Body of pancreas (tissue), 4 donors: ENCODE results near the gene FURIN. TPM values are rescaled to one million over a fixed set of nuclear protein-coding genes. Genes with fewer than 3 reads are reported as not detected.
A peak's percentile ranks its signal among the peaks of the same experiment; 100 is the strongest.

Source experiments
- ATAC-seq: fragments of 150-250 bp; one replicate; pipeline ENCODE4 v1.9.1; 2016
- DNase-seq, 4 donors: peaks; one replicate each; pipeline ENCODE4 v3.0.0-alpha.2; 2019
- H3K27ac ChIP-seq, 4 donors: fragments of 200-600 bp; sonication (generic); 1 replicate in 3 of 4; 2 replicates in 1 of 4; pipeline versions ENCODE4 v1.5.1 to v1.6.1; 2016 to 2019; ENCODE audit warnings: mild to moderate bottlenecking in 1 of 4, mixed read lengths in 1 of 4, moderate library complexity in 1 of 4
- H3K27me3 ChIP-seq, 2 donors: fragments of 200-600 bp; sonication (generic); one replicate each; pipeline ENCODE4 v1.6.0; 2016; ENCODE audit warnings: mild to moderate bottlenecking in 1 of 2
- H3K36me3 ChIP-seq, 2 donors: fragments of 200-600 bp; sonication (generic); replicated peaks in 1 of 2; 2 replicates each; pipeline ENCODE4 v1.5.1; 2016; ENCODE audit warnings: low read depth in 2 of 2; ENCODE audit not compliant: insufficient read depth in 1 of 2
- H3K4me1 ChIP-seq: fragments of 200-600 bp; sonication (generic); one replicate; pipeline ENCODE4 v1.6.0; 2016
- H3K4me3 ChIP-seq, 2 donors: fragments of 200-600 bp; sonication (generic); 1 replicate in 1 of 2; 2 replicates in 1 of 2; pipeline ENCODE4 v1.5.1; 2016 to 2019
- H3K9me3 ChIP-seq, 3 donors: fragments of 200-600 bp; sonication (generic); 1 replicate in 2 of 3; 2 replicates in 1 of 3; pipeline ENCODE4 v1.5.1; 2016
- POLR2A ChIP-seq, 3 donors: fragments of 450-650 bp; IDR thresholded peaks; one replicate each; pipeline ENCODE4 v1.6.1; 2016; ENCODE audit warnings: antibody characterized with exemption in 3 of 3, mild to moderate bottlenecking in 2 of 3
- WGBS, 2 donors: methylation state at CpG; one replicate each; pipeline ENCODE4 v1.1.5; 2017; 5-methylcytosine and 5-hydroxymethylcytosine counted together
- intact Hi-C: fragments of 100-400 bp; cut with DNase I; formaldehyde crosslinking; loops from one replicate; pipeline ENCODE4 v1.15.1; 2023
- total RNA-seq, 2 donors: library from RNA; depleted of rRNA; stranded (reverse); fragments of >200 nt; gene quantifications; one replicate each; pipeline ENCODE4 v1.1.0, GENCODE V29; 2016
- TF ChIP-seq, protein P1 (sequence below), 7 experiments: fragments of 450-650 bp in 4 of 7; fragments of 200-600 bp in 3 of 7; sonication (generic) in 3 of 7; IDR thresholded peaks; one replicate each; pipeline ENCODE4 v1.5.1; 2016 to 2019; ENCODE audit warnings: antibody characterized with exemption in 7 of 7

FURIN gene
- total RNA-seq, 2 donors from 2014 or later, result 88.0 to 112 TPM

DNA sequence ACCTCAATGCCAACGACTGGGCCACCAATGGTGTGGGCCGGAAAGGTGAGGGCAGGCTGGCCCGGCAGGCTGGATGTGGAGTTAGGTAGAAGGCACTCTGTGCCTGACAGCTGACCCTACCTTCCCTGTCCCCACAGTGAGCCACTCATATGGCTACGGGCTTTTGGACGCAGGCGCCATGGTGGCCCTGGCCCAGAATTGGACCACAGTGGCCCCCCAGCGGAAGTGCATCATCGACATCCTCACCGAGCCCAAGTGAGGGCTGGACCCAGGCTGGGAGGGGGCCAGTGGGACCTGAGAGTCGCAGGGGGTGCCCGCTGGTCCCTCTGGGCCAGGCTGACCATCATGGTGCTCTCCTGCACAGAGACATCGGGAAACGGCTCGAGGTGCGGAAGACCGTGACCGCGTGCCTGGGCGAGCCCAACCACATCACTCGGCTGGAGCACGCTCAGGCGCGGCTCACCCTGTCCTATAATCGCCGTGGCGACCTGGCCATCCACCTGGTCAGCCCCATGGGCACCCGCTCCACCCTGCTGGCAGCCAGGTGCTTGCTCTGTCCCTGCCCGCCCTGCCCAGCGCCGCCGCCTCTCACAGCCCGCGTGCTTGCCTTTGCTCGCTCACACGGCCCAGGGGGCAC lies 11.5 kb downstream of the FURIN start:
- peaks cover 14 to 38% of the 10 kb centered on the region in 2 donors for H3K36me3 ChIP-seq
- intact Hi-C loops, result loop anchor here (10.0 kb wide), 1 partner anchor 165 kb away; the partner anchor contains the start of gene BLM
- DNase-seq, result no peak
- no peak for ATAC-seq
- no peak overlapping the region for H3K4me3 ChIP-seq
- H3K27ac ChIP-seq, result no peak overlapping the region
- WGBS, 2 donors, result 92 to 93% methylated on average over 23 to 34 of the region's 35 CpGs
- TF ChIP-seq, protein P1, sequence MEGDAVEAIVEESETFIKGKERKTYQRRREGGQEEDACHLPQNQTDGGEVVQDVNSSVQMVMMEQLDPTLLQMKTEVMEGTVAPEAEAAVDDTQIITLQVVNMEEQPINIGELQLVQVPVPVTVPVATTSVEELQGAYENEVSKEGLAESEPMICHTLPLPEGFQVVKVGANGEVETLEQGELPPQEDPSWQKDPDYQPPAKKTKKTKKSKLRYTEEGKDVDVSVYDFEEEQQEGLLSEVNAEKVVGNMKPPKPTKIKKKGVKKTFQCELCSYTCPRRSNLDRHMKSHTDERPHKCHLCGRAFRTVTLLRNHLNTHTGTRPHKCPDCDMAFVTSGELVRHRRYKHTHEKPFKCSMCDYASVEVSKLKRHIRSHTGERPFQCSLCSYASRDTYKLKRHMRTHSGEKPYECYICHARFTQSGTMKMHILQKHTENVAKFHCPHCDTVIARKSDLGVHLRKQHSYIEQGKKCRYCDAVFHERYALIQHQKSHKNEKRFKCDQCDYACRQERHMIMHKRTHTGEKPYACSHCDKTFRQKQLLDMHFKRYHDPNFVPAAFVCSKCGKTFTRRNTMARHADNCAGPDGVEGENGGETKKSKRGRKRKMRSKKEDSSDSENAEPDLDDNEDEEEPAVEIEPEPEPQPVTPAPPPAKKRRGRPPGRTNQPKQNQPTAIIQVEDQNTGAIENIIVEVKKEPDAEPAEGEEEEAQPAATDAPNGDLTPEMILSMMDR (IDR thresholded peaks at IDR 0.05), result no peak
- no peak for TF ChIP-seq POLR2A (IDR thresholded peaks at IDR 0.05)
- H3K27me3 ChIP-seq, result no peaks in the 10 kb centered on the region
- no peaks in the 10 kb centered on the region for H3K9me3 ChIP-seq
- H3K4me1 ChIP-seq, result peaks cover 43% of the 10 kb centered on the region

DNA sequence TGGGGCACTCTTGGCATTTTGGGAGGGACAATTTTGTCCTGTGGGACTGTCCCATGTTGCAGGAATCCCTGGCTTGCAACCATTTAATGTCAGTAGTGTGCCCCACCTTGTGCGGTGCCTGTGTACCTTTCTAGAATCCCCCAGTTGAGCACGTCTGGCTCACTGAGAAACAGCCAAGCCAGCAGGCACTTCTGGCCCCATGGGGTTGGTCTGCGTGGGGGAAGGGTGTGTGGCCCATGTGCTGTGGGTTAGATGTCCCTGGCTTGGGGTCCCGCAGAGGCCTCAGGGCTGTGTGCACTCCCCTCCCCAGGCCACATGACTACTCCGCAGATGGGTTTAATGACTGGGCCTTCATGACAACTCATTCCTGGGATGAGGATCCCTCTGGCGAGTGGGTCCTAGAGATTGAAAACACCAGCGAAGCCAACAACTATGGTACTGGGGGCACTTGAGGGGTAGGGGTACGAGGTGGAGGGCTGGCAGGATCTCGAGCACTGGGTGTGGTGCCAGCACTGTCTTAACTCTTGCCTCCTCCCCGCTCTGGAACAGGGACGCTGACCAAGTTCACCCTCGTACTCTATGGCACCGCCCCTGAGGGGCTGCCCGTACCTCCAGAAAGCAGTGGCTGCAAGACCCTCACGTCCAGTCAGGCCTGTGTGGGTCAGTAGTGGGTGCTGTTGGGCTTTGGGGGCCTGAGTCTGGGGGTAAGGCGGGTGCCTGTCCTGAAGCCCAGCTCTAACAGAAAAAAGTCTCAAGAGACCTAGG lies 12.2 kb downstream of the FURIN start:
- Histone ChIP-seq H3K9me3 (no peaks in the 10 kb centered on the region), H3K36me3 (peaks cover 14 to 38% of the 10 kb centered on the region in 2 donors), H3K4me3 (no peak overlapping the region), H3K4me1 (peaks cover 43% of the 10 kb centered on the region), H3K27ac (no peak overlapping the region), H3K27me3 (no peaks in the 10 kb centered on the region)
- 78 to 87% methylated on average over 4 to 16 of the region's 16 CpGs for WGBS, 2 donors
- DNase-seq (no peak), ATAC-seq (no peak)
- TF ChIP-seq, protein P1 (IDR thresholded peaks at IDR 0.05), result no peak
- TF ChIP-seq POLR2A (IDR thresholded peaks at IDR 0.05), result no peak
- intact Hi-C loops, result loop anchor here (10.0 kb wide), 1 partner anchor 166 kb away; the partner anchor contains the start of gene BLM

DNA sequence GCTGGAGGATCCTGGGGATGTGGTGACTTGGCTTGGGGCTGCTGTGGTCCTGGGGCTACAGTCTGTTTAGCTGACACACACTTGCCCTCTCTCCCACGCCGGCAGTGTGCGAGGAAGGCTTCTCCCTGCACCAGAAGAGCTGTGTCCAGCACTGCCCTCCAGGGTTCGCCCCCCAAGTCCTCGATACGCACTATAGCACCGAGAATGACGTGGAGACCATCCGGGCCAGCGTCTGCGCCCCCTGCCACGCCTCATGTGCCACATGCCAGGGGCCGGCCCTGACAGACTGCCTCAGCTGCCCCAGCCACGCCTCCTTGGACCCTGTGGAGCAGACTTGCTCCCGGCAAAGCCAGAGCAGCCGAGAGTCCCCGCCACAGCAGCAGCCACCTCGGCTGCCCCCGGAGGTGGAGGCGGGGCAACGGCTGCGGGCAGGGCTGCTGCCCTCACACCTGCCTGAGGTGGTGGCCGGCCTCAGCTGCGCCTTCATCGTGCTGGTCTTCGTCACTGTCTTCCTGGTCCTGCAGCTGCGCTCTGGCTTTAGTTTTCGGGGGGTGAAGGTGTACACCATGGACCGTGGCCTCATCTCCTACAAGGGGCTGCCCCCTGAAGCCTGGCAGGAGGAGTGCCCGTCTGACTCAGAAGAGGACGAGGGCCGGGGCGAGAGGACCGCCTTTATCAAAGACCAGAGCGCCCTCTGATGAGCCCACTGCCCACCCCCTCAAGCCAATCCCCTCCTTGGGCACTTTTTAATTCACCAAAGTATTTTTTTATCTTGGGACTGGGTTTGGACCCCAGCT lies 13.0 kb downstream of the FURIN start:
- H3K36me3 ChIP-seq, result peaks cover 12 to 35% of the 10 kb centered on the region in 2 donors
- peak overlapping the region in 1 of 4 donors; percentile 80 for H3K27ac ChIP-seq
- WGBS, 2 donors, result 83 to 92% methylated on average over 16 to 34 of the region's 35 CpGs
- no peak overlapping the region for H3K4me3 ChIP-seq
- intact Hi-C loops, result loop anchor here (10.0 kb wide), 1 partner anchor 167 kb away; the partner anchor contains the start of gene BLM
- DNase-seq (no peak), ATAC-seq (no peak)
- H3K27me3 ChIP-seq, result no peaks in the 10 kb centered on the region
- H3K9me3 ChIP-seq, result no peaks in the 10 kb centered on the region
- peaks cover 47% of the 10 kb centered on the region for H3K4me1 ChIP-seq
- TF ChIP-seq, protein P1 (IDR thresholded peaks at IDR 0.05), result no peak
- no peak for TF ChIP-seq POLR2A (IDR thresholded peaks at IDR 0.05)

DNA sequence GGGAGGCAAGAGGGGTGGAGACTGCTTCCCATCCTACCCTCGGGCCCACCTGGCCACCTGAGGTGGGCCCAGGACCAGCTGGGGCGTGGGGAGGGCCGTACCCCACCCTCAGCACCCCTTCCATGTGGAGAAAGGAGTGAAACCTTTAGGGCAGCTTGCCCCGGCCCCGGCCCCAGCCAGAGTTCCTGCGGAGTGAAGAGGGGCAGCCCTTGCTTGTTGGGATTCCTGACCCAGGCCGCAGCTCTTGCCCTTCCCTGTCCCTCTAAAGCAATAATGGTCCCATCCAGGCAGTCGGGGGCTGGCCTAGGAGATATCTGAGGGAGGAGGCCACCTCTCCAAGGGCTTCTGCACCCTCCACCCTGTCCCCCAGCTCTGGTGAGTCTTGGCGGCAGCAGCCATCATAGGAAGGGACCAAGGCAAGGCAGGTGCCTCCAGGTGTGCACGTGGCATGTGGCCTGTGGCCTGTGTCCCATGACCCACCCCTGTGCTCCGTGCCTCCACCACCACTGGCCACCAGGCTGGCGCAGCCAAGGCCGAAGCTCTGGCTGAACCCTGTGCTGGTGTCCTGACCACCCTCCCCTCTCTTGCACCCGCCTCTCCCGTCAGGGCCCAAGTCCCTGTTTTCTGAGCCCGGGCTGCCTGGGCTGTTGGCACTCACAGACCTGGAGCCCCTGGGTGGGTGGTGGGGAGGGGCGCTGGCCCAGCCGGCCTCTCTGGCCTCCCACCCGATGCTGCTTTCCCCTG lies 13.8 kb downstream of the FURIN start:
- H3K4me1 ChIP-seq, result peaks cover 47% of the 10 kb centered on the region
- no peak overlapping the region for H3K4me3 ChIP-seq
- no peaks in the 10 kb centered on the region for H3K27me3 ChIP-seq
- DNase-seq (peak in 1 of 4 donors; percentile 25), ATAC-seq (no peak)
- H3K9me3 ChIP-seq, result no peaks in the 10 kb centered on the region
- WGBS, 2 donors, result 70 to 71% methylated on average over 5 to 18 of the region's 19 CpGs
- H3K36me3 ChIP-seq, result peaks cover 4 to 31% of the 10 kb centered on the region in 2 donors
- no peak for TF ChIP-seq POLR2A (IDR thresholded peaks at IDR 0.05)
- TF ChIP-seq, protein P1 (IDR thresholded peaks at IDR 0.05), result no peak
- intact Hi-C loops, result loop anchor here (10.0 kb wide), 1 partner anchor 167 kb away; the partner anchor contains the start of gene BLM
- peak overlapping the region in 3 of 4 donors; percentile 7 to 80 (median 15) for H3K27ac ChIP-seq
